Skin of body (tissue), 2 donors: ENCODE measurements around the gene SPRY1. TPM values are rescaled to one million over a fixed set of nuclear protein-coding genes. Genes with fewer than 3 reads are reported as not detected.

Experiments used
- DNase-seq: peaks from one replicate; lab custom pipeline; 2025; lab: John Stamatoyannopoulos, UW
- total RNA-seq: library from RNA; depleted of rRNA; stranded (reverse); fragments of >200 nt; gene quantifications from one replicate; pipeline ENCODE4 v1.2.3, GENCODE V29; 2014

The SPRY1 gene
- total RNA-seq, 1 donor from 2014 or later, result 82.4 TPM

DNA sequence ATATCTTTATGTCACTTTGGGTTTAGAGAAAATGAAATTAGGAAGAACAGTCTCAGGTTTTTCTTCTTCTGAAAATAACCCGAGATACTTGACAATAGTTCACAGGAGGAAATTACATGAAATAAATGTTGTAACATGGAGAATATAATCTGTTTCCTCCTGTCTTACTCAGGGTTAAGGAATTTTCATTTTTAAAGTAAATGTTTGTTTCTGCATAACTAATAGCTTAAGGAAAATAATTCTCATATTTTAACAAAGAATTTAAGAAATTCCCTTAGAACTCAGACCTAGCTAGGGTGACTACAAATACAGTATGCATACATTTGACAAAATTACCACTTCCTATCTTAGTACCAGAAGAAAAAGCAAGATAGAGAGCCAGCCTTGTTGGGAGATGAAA lies 17.2 kb upstream of the SPRY1 start:
- no peak for DNase-seq

- DNase-seq, result no peak
These were observed 15.6 kb upstream of the SPRY1 start for GRCh38 chr4:123380728-123381716.

DNA sequence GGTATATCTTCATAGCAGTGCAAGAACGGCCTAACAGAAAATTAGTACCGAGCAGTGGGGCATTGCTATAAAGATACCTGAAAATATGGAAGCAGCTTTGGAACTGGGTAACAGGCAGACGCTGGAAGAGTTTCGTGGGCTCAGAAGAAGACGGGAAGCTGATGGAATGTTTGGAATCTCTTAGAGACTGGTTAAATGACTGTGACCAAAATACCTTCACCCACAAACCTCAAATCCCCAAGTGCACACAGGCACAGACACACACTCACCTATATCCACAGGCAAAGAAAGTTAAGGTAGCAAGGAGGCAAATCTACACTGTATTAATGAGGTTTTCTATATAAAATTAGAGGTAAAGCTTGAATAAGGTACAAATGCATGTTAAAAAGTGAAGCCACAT lies 14.6 kb upstream of the SPRY1 start:
- DNase-seq, result no peak

- no peak for DNase-seq
These were observed 13.0 kb upstream of the SPRY1 start for GRCh38 chr4:123383566-123383965.

DNA sequence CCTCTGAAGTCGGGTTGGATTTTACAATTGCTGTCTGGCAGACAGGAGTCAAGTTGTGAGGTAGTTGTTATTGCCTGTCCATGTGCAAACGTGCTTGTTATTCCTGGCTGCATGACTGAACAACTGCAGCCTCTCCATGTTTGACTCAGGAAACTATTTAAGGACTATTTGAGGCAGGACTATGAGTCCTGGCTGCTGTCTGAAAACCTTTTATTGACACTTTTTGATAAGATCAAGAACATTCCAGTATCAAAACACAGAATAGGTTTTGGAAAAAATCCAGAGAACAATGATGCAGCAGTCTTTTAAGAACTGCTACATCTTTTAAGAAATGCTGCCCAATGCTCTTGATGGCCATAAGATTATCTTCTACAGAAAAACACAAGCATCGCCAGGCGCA lies 10.0 kb upstream of the SPRY1 start:
- no peak for DNase-seq

DNA sequence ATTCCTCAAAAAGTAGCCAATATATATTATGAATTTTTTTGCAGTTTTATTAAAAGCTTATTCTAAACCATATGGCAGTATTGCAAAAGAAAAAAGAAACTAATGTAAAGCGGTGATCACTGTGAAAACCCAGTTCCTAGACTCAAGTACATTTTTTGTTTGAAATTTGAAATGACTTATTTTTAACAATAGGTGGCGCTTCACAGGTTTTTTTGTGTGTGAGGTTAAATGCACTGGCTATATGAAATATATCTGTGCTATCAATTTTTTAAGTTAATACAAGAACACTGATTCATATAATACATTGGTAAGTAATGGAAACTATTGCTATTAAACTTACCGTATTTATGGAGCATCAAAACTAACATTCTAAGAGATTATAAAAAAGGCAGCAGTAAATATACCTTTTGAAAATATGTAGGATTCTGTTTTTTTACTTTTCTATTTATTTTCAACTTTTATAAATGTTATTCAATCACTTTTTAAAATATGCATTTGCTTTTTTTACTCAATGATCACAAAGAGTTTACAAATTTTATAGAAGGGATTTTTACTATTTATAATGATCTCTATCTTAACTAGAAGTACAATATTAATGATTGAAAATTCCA lies 5.6 kb upstream of the SPRY1 start:
- DNase-seq, result no peak

DNA sequence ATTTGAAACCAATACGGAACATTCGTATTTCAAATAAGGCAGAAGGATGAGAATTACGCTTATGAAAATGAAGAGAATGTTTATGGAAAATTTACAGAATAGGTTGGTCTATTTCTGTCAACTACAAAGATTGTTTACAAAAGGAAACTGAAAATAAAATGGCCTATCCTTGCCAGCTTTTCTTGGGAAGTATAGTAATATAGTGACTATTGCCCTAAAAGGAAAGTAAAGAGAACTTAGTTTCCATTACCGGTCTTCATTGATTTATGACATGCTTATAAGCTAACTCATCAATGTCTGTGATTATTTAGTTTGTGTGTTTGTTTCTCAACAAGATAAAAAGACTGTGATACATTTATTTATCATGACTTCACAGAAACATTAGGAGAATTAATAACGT lies 2.9 kb upstream of the SPRY1 start:
- no peak for DNase-seq

GRCh38 chr4:123397144-123398065 lies 810 bp downstream of the SPRY1 start:
- DNase-seq, result peak; percentile 51

- DNase-seq, result peak; percentile 19
These were observed 1.7 kb downstream of the SPRY1 start for GRCh38 chr4:123398066-123398852.

GRCh38 chr4:123398853-123399626 lies 2.4 kb downstream of the SPRY1 start:
- peak; percentile 81 for DNase-seq

- peak; percentile 65 for DNase-seq
These were observed 3.2 kb downstream of the SPRY1 start for GRCh38 chr4:123399627-123400358.

DNA sequence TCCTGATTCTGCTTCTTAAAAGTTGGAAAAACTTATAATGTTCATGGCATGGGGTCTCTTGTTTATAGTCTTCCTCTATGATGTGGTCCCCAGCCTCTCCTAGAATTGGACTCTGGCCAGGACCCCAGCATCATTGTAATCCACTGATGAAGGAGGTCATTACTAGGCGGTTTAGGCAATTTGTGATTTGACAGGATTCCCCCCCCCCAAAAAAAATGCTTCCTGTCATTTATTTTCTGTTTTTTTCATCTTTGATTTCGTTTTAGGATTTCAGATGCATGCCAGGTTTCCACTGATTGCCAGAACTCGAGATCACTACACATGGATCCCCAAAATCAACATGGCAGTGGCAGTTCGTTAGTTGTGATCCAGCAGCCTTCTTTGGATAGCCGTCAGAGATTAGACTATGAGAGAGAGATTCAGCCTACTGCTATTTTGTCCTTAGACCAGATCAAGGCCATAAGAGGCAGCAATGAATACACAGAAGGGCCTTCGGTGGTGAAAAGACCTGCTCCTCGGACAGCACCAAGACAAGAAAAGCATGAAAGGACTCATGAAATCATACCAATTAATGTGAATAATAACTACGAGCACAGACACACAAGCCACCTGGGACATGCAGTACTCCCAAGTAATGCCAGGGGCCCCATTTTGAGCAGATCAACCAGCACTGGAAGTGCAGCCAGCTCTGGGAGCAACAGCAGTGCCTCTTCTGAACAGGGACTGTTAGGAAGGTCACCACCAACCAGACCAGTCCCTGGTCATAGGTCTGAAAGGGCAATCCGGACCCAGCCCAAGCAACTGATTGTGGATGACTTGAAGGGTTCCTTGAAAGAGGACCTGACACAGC lies 4.9 kb downstream of the SPRY1 start:
- no peak for DNase-seq

DNA sequence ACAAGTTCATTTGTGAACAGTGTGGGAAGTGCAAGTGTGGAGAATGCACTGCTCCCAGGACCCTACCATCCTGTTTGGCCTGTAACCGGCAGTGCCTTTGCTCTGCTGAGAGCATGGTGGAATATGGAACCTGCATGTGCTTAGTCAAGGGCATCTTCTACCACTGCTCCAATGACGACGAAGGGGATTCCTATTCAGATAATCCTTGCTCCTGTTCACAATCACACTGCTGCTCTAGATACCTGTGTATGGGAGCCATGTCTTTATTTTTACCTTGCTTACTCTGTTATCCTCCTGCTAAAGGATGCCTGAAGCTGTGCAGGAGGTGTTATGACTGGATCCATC lies 5.5 kb downstream of the SPRY1 start:
- DNase-seq, result no peak

GRCh38 chr4:123403080-123403604 lies 6.5 kb downstream of the SPRY1 start:
- no peak for DNase-seq

GRCh38 chr4:123404533-123404932 lies 7.9 kb downstream of the SPRY1 start:
- DNase-seq, result no peak

GRCh38 chr4:123405267-123405865 lies 8.8 kb downstream of the SPRY1 start:
- no peak for DNase-seq

GRCh38 chr4:123406872-123407271 lies 10.3 kb downstream of the SPRY1 start:
- DNase-seq, result no peak
